GM19467 (cell line): ENCODE measurements around the gene TOP2A.
A peak's percentile ranks its signal among the peaks of the same experiment; 100 is the strongest.

Experiments used
- ATAC-seq: cut with Tn5 transposase; IDR thresholded peaks from one replicate; pipeline ENCODE4 v1.9.1; 2021; ENCODE audit warnings: mild to moderate bottlenecking, moderate library complexity; ENCODE audit not compliant: unreplicated experiment

The TOP2A gene

DNA sequence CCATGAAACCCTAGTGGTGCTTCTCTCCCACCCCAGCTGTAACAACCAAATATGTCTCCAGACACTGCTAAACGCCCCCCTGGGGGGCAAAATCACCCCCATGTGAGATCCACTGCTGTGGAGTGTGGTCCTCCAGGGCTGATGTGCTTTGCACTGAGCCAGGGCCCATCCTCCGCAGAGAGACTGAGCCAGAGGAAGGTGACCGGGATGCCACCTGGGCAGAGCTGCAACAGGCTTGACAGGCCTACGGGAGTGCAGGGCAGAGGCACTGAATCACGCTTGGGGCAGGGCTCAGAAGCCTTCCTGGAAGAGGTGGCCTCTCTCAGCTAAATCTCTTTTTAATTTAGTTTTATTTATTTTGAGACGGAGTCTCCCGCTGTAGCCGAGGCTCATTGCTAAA is 57.6 kb downstream of the TOP2A start:
- ATAC-seq: no peak

DNA sequence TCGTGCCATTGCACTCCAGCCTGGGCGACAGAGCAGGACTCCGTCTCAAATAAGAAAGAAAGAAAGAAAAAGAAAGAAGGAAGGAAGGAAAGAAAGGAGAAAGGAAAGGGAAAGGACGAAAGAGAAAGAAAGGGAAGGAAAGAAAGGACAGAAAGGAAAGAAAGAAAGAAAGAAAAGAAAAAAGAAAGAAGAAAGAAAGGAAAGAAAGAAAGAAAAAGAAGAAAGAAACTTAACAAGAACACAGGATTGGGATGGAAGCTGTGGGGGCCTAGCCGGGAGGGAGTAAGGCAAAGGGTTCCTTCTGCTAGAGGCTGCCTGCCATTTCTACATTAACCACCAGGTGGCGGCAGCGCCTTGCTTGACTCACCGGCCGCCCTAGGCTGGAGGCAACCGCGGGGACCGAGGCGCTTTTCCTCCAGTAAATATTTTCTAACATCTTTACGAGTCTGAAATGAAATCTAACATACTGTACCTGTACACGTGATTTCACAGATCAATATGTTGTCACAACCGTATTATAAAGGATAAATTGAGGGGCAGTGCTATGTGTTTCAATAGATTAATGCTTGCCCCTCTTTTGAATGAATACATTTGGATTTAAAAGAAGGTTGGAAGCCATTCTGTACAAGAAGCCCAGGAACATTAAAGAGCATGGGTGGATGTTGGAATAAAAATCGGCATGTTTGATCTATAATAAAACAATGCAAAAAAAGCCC is 59.2 kb downstream of the TOP2A start:
- ATAC-seq: no peak

DNA sequence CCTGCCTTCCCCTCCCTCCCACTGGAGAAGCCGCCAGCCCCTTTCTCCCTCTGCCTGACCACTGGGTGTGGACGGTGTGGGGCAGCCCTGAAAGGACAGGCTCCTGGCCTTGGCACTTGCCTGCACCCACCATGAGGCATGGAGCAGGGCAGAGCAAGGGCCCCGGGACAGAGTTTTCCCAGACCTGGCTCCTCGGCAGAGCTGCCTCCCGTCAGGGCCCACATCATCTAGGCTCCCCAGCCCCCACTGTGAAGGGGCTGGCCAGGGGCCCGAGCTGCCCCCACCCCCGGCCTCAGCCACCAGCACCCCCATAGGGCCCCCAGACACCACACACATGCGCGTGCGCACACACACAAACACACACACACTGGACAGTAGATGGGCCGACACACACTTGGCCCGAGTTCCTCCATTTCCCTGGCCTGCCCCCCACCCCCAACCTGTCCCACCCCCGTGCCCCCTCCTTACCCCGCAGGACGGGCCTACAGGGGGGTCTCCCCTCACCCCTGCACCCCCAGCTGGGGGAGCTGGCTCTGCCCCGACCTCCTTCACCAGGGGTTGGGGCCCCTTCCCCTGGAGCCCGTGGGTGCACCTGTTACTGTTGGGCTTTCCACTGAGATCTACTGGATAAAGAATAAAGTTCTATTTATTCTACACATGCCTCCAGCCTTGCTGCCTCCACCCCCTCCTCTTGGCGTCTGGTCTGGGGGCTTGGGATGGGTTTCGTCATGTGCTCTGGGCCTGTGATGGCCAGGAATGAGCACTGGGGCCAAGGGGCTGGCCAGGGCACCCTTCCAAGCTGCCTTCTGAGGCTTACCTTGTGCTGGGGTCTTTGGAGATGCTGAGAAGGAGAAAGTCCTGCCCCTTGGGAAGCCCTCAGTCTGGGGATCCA is 60.5 kb downstream of the TOP2A start:
- no peak for ATAC-seq

DNA sequence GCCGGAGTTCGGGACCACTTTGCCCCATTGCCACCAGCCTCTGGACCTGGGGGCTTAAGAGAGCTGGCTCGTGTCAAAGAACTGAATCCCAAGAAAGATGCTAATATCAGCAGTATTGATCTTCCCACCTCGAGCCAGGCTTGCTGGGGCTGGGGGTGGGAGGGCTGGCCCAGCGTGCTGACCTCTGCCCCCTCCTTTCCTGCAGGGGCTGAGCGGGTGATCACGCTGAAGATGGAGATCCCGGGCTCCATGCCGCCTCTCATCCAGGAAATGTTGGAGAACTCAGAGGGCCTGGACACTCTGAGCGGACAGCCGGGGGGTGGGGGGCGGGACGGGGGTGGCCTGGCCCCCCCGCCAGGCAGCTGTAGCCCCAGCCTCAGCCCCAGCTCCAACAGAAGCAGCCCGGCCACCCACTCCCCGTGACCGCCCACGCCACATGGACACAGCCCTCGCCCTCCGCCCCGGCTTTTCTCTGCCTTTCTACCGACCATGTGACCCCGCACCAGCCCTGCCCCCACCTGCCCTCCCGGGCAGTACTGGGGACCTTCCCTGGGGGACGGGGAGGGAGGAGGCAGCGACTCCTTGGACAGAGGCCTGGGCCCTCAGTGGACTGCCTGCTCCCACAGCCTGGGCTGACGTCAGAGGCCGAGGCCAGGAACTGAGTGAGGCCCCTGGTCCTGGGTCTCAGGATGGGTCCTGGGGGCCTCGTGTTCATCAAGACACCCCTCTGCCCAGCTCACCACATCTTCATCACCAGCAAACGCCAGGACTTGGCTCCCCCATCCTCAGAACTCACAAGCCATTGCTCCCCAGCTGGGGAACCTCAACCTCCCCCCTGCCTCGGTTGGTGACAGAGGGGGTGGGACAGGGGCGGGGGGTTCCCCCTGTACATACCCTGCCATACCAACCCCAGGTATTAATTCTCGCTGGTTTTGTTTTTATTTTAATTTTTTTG is 61.6 kb downstream of the TOP2A start:
- ATAC-seq: no peak

DNA sequence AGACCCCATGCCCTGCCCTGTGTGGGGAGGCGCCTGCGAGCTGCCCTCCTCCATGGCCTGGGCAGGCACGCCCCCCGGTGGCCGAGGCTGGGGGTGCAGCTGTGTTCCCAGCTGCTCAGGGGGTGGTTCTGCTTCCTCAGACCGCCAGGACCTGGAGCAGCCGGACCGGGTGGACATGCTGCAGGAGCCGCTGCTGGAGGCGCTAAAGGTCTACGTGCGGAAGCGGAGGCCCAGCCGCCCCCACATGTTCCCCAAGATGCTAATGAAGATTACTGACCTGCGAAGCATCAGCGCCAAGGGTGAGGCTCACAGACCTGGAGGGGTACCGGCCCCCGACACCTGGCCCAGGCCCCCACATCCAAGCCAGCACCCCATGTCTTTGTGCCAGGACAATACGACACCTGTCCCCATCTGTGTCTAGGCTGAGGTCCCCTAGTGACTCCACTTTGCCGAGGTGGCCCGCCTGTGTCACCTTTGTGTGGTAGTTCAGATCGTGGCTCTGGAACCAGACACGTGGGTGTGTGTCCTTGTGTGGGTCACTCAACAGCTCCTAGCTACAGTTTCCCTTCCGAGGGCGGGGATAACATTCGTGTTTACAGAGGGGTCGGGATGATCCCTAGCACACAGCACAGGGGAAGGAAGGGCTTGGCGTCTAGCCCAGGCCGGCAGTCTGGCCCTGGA is 62.4 kb downstream of the TOP2A start:
- peak; percentile 45 for ATAC-seq

DNA sequence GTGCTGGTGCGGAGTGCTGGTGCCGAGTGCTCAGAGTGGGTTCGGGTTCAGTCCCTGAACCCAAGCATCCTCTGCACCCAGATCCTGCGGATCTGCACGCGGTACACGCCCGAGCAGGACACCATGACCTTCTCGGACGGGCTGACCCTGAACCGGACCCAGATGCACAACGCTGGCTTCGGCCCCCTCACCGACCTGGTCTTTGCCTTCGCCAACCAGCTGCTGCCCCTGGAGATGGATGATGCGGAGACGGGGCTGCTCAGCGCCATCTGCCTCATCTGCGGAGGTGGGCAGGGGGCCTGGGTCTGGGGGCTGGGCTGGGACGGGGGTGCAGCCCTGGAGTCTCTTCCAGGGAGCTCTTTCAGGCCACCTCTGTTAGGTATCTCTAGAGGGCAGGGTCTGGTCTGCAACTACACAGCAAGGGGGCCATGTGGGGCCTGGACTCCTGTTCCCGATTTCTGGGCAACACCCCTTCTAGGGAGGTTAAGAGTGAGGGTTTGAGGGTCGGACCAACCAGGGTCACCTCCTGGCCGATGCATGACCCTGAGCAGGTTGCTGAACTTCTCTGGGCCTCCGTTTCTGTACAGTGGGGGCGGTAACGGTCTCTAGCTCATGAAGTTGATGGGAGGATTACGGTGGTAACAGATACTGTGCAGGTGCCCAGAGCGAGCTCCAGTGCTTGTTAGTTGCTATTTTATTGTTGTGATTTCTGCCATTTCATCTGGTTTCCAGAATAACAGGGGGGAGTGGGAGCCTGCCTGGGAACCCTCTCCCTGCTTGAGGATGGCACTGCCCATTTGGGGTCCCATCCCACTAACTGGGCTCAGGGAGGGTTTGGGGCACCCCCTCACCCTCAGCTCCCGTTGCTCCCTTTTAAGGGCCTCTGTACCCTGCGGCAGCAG is 63.2 kb downstream of the TOP2A start:
- no peak for ATAC-seq

DNA sequence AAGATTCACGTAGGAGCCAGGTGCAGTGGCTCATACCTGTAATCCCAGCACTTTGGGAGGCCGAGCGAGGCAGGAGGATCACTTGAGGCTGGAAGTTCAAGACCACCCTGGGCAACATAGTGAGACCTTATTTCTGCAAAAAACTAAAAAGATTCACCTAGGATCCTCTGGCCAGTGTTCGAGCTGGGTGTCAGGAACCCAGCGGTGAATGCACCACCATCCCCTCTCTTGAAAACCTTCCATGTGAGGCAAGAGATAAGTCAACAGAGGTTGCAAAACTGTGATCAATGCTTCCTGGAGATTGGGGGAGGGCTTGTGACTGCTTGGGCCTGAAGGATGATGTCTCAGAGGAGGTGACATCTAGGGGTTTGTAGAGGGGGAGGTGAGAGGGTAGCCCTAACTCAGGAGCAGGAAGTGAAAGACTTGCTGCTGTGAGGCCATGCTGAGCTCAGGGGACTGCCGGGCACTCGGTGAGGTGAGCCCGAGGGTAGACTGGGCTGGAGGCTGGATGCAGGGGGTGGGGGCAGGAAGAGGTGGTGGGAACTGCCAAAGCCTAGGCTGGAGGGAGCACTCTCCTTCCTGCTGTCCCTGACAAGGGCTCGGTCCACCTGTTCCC is 64.8 kb downstream of the TOP2A start:
- ATAC-seq: no peak

DNA sequence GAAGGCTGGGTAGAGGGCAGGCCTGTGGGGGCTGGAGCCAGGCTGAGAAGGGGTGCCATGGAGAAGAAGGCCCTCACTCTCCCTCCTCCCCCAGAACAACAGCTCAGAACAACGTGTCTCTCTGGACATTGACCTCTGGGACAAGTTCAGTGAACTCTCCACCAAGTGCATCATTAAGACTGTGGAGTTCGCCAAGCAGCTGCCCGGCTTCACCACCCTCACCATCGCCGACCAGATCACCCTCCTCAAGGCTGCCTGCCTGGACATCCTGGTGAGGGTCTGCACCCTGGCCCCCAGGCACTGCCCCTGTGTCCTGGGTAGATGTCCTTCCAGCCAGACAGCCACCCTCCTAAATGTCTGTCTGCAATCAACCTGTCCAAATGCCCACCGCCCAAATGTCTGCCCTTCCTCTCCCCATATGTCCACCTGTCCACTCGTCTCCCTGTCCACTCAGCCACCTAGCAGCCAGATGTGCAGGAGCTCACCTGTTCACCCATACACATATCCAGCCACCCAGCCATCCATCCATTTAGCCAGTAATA is 65.4 kb downstream of the TOP2A start:
- no peak for ATAC-seq

DNA sequence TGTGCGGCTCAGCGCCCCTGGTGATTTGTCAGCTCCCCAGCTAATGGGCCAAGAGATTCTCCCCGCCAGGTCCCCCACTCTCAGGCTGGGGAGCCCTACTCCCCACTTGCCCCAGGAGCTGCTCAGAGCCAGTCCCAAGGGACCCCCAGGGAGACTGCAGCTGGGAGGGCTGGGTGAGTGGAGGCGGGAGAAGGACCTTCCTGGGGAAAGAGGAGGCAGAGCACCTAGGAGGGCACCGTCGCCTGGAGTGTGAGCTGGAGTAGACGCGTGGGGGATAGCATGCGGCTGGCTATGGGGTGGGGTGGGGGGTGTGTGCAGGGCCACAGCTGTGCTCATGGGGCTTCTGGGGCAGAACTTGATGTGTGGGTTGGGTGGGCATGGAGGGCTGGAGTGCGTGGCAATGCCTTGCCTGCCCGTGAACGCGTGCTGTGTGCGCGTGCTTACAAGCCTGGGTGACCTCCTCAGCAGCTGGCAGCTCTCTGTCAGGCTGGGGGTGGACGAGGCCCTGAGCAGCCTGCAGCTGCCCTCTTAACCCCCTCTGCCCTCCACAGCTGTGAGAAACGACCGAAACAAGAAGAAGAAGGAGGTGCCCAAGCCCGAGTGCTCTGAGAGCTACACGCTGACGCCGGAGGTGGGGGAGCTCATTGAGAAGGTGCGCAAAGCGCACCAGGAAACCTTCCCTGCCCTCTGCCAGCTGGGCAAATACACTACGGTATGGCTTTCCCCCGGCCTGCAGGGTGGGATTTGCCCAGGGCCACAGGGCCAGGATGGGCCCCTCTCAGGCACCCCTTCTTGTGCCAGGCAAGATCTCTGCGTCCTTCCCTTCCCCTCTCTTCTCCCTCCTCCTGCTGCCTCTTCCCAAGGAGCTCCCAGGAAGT is 66.1 kb downstream of the TOP2A start:
- ATAC-seq: no peak

DNA sequence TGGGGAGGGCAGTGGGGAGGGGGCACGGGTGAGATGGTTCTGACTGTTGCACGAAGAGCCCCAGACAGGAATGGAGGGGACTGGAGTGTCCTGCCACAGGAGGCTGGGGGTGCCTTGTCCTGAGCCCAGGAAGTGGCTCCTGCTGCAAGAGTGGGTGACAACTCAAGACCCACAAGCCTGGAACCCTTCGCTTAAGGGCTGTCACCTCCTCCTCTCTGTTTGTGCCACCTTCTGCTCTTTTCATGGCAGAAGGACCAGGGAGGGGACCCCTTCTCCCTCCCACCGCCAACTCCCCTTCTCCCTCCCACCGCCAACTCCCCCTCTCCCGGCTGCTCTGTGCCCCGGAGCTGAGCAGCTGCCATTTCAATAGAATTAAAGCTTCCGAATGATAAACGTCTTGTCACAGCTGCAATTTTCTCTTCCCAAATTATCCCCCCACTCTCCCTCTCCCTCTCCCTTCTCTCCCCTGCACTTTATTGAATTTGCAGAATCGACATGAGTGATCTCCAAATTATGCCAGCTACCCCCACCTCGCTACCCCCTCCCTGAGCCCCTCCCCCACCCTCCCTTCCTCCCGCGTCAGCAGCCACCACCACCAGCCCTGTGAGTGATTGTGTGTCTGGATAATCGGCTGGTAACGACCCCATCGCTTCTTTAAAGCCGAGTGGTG is 66.9 kb downstream of the TOP2A start:
- no peak for ATAC-seq

DNA sequence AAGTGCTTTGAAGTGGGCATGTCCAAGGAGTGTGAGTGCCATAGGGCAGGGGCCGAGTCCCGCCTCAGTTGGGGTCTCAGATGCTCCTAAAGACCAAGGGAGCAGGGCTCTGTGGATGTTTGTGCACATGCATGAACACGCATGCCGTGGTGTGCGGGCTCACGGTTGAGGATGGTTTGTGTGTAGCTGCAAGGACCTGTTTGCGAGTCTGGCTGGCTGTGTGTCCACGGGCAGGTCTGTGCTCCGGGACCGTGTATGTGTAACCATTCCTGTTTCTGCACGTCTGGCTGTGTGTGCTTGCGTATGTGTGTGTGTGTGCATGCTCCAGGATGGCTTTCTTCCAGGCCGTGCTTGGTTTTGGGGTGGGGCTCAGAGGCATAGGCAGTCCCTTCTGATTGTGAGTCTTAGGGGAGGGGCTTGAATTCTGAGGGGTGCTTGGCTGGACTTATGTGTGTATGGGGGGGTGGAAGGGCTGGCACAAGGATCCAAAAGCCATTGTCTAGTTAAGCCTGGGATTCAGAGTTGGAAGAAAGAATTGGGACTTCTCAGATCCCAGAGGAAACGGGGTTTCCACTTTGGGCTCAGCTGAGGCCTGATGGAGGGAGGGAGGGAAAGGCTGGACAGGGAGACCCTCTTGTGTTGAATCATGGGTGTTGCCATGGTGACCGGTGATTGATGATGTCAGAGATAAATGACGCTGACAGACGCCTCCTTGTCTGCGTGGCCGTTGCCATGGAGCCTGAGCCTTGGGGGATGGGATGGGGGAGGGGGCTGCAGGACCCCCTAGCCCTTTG is 67.6 kb downstream of the TOP2A start:
- no peak for ATAC-seq

DNA sequence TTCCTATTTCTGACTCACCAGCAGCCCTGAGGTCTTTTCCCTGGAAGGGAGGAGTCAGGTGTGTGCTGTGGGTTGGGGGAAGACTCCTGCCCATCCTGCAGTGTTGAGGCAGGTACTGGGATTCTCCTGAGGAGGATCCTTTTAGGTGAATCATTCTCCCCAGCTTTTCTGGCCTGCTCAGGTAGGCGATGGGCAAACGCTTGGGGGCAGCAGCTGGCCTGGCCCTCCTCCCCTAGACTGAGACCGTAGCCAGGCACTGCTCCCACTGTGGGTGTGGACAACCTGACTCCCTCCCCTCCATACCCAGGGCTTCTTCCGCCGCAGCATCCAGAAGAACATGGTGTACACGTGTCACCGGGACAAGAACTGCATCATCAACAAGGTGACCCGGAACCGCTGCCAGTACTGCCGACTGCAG is 68.2 kb downstream of the TOP2A start:
- ATAC-seq: no peak

DNA sequence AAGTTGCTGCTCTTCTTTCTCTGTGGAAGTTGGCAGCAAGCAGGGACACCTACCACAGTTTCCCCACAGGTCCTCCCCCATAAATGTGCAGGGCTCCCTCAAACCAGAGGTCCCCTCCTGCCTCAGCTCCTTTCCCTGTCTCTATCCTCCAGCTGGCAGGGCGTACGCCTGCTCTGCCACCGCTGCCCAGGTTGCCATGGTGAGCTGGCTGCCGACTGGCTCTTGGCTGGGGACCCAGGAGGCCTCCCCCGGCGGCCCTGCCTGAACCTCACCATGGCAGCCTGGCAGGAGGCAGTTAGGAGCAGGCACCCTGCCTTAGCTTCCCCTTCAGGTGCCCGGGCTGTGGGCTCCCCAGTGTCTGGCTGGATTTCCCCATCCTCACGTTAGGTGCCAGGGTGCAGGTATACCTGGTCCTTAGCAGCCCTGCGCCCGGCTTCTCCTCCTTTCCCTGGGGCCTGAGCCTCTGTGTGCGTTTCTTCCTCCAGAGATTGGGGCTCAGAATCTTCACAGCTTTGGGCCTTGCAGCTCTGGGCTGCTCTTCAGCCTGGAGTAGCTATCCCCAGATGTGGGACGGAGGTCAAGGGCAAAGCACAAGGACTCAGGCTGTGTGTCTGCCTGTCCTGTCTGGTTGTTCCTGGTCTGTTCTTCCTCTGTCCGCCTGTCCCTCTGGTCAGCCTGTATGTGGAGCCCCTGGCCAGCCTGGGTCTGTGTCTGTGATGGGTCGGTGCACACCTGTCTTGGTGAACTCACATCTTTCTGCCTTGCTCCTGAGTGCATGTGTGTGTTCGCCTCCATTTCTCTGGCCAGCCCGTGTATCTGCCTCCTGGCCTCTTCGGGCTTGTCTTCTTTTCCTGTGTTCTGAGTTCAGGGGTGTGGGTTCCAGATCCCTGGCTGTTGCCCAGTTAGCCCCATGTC is 68.9 kb downstream of the TOP2A start:
- ATAC-seq: no peak

DNA sequence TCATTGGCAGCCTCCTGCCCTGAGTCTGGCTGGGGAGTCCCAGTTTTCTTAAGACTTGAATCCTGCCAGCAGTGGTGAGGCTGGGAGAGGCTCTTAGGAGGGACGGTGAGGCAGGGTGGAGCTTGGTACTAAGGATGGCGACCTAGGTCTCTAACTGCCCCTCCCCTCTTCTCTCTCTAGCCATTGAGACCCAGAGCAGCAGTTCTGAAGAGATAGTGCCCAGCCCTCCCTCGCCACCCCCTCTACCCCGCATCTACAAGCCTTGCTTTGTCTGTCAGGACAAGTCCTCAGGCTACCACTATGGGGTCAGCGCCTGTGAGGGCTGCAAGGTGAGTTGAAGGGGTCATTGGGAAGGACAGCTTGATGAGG is 69.6 kb downstream of the TOP2A start:
- ATAC-seq: no peak

DNA sequence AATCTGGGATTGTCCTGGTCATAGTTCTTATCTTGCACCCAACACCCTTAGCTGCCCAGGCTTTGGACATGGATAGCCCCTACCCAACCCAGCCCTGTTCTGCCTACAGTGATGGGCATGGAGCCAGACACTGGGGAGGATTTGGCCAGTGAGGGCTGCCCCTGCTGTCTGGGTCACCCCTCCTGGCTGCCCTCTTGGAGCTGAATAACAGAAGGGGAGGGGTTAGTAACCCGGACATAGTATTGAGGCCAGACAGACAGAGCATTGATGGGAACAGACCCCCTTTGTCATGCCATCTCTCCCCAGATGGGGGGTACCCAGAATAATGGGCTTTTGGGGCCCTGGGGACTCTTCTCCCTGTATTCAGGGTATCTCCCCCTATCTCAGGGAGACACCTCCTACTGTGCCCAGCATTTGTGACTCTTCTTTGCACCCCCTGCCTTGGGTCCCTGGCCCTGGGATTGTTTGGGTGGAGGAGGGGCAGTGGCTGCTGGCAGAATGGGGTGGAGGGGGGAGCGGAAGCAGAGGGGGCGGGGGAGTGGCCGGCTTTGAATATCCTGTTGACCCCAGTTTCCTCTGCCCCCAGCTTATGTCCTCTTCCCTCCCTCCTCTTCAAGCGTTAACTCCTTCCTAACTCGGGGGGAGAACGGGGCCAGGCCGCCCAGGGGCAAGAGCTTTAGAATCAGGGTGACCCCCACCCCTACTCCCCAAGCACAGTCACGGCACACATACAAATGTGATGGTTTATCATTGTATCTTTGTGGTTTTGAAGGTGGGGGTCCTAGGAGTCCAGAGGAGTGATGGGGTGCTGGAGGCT is 70.2 kb downstream of the TOP2A start:
- ATAC-seq: no peak
